WERI-Rb-1 (cell line): ENCODE data around the gene CDK4.

Experiments used
- DNase-seq: peaks from one replicate; pipeline ENCODE4 v3.0.0-alpha.2; 2020
- H3K27ac ChIP-seq: fragments of 250-450 bp; sonication (Bioruptor Pico); 2 replicates; pipeline ENCODE4 v1.5.1; 2020; ENCODE audit warnings: mild to moderate bottlenecking, moderate library complexity
- H3K27me3 ChIP-seq: fragments of 250-450 bp; sonication (Bioruptor Pico); 2 replicates; pipeline ENCODE4 v1.5.1; 2021; ENCODE audit warnings: mild to moderate bottlenecking, low read depth, moderate library complexity; ENCODE audit not compliant: insufficient read depth, severe bottlenecking
- H3K36me3 ChIP-seq: fragments of 250-450 bp; sonication (Bioruptor Pico); 2 replicates; pipeline ENCODE4 v1.5.1; 2020; ENCODE audit warnings: mild to moderate bottlenecking, moderate library complexity
- H3K4me3 ChIP-seq: 2 replicates; pipeline ENCODE4 v1.5.1; 2011; ENCODE audit warnings: low read depth, mild to moderate bottlenecking, control low read depth, low read length
- H3K9me3 ChIP-seq: fragments of 250-450 bp; sonication (Bioruptor Pico); 2 replicates; pipeline ENCODE4 v1.5.1; 2021; ENCODE audit warnings: mild to moderate bottlenecking, moderate library complexity; ENCODE audit not compliant: severe bottlenecking
- CTCF ChIP-seq: IDR thresholded peaks from 2 replicates; pipeline ENCODE4 v1.5.1; 2011; ENCODE audit warnings: low read depth, mild to moderate bottlenecking, control low read depth, inconsistent platforms, low read length

The CDK4 gene

GRCh38 chr12:57762463-57762862, 10.4 kb upstream of the CDK4 start:
- peaks cover 76% of the 10 kb centered on the region for H3K36me3 ChIP-seq
- H3K27me3 ChIP-seq: no peaks in the 10 kb centered on the region
- peak; percentile 68 for DNase-seq
- no peaks in the 10 kb centered on the region for H3K9me3 ChIP-seq
- no peak for TF ChIP-seq CTCF
- H3K27ac ChIP-seq: peak overlapping the region; percentile 94
- H3K4me3 ChIP-seq: 0 out of 2 replicates have a peak overlapping the region, but pooled peaks have one; percentile 17

GRCh38 chr12:57761391-57761998, 9.4 kb upstream of the CDK4 start:
- Histone ChIP-seq H3K27me3 (no peaks in the 10 kb centered on the region), H3K4me3 (no peak overlapping the region), H3K36me3 (peaks cover 76% of the 10 kb centered on the region), H3K27ac (peak overlapping the region; percentile 94), H3K9me3 (no peaks in the 10 kb centered on the region)
- DNase-seq: peak; percentile 39
- no peak for TF ChIP-seq CTCF

DNA sequence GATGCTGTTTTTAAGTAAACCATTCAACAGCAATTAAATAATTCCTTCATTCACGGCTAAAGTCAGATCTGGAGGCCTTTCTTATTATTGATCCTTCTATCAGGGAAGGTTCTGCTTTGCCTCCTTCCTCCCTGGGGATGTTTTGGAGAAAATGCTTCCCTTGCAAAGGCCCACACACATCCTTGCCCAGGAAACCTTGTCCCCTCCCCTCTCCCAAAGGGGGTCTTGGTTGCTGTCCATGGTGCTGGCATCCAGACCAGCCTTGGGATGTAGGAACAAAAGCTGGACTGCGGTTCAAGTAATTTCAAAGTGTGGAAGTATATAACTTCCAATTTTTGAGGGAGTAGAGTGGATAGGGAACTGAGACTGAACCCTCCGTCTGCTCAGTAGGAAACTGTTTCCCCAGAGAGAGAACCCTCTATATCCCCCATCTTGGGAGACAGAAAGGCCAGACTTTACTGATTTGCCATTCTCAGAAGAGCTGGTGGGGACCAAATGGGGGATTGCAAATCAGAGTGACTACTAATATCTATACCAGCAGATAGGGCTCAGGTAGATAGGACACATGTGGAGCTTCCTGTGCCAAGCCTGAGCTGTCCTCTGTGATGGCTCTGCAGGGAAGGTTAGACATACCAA, 8.4 kb upstream of the CDK4 start:
- no peak overlapping the region for H3K4me3 ChIP-seq
- no peak for DNase-seq
- H3K9me3 ChIP-seq: no peaks in the 10 kb centered on the region

DNA sequence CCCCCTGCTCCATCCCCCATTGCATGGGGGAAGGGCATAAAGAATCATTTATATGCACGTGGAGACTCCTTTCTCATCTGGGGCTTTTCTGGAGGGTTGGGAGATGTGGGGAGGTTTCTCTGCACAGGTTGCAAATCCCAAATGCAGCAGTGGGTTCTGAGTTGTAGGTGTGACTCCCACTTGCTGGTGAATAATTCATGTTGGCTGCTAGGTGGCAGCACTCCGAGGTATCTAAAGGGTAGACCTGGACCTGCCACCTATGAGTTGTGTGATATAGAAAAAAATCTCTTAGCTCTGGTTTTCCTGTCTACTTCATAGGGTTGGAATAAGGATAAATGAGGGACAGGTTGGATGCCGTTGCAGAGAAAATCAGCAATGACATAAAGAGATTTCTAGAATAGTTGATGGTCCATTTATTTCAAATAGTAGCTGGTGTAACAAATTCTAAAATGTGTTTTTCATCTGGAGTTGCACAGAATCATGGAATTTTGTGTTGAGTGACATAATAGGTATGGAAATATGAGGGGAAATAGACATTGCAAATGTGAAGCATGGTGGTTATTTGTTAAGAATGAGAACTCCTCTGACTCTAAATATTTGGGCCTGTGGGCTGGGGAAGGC, 7.4 kb upstream of the CDK4 start:
- peaks cover 62% of the 10 kb centered on the region for H3K36me3 ChIP-seq

More for the DNA sequence above, 8.4 kb upstream of the CDK4 start:
- no peaks in the 10 kb centered on the region for H3K27me3 ChIP-seq
- TF ChIP-seq CTCF: no peak
- peaks cover 72% of the 10 kb centered on the region for H3K36me3 ChIP-seq
- no peak overlapping the region for H3K27ac ChIP-seq

GRCh38 chr12:57758552-57759359, 6.6 kb upstream of the CDK4 start:
- Histone ChIP-seq H3K9me3 (no peaks in the 10 kb centered on the region), H3K27me3 (no peaks in the 10 kb centered on the region), H3K4me3 (no peak overlapping the region), H3K27ac (no peak overlapping the region), H3K36me3 (peaks cover 55% of the 10 kb centered on the region)
- DNase-seq: no peak
- TF ChIP-seq CTCF: no peak

More for the DNA sequence above, 7.4 kb upstream of the CDK4 start:
- Histone ChIP-seq H3K9me3 (no peaks in the 10 kb centered on the region), H3K4me3 (no peak overlapping the region), H3K27me3 (no peaks in the 10 kb centered on the region), H3K27ac (no peak overlapping the region)
- peak; percentile 59 for DNase-seq
- TF ChIP-seq CTCF: peak; percentile 71
